ENCODE measurements around the gene UNG.

UNG gene

GRCh38 chr12:109087250-109087649 is 10.1 kb upstream of the UNG start:
- in situ Hi-C loops (cut with HindIII; ENCODE audit: low sequenced_read_pairs), result no loop called here
- TF ChIP-seq CTCF (IDR thresholded peaks at IDR 0.05; ENCODE audit: low read depth, low read length, missing control alignments), result no peak
- no peak overlapping the region for H3K4me3 ChIP-seq (ENCODE audit: low read depth, low read length)
- no peak for DNase-seq (ENCODE audit: low read depth)

- TF ChIP-seq CTCF (IDR thresholded peaks at IDR 0.05; ENCODE audit: low read depth, low read length, missing control alignments), result no peak
- H3K4me3 ChIP-seq (ENCODE audit: low read depth, low read length), result no peak overlapping the region
- no peak for DNase-seq (ENCODE audit: low read depth)
- in situ Hi-C loops (cut with HindIII; ENCODE audit: low sequenced_read_pairs), result no loop called here
These were observed 8.6 kb upstream of the UNG start for GRCh38 chr12:109088818-109089217.

GRCh38 chr12:109089683-109090082 is 7.7 kb upstream of the UNG start:
- in situ Hi-C loops (cut with HindIII; ENCODE audit: low sequenced_read_pairs), result no loop called here
- no peak overlapping the region for H3K4me3 ChIP-seq (ENCODE audit: low read depth, low read length)
- no peak for DNase-seq (ENCODE audit: low read depth)
- TF ChIP-seq CTCF (IDR thresholded peaks at IDR 0.05; ENCODE audit: low read depth, low read length, missing control alignments), result no peak

GRCh38 chr12:109092497-109093021 is 4.8 kb upstream of the UNG start:
- no peak for TF ChIP-seq CTCF (IDR thresholded peaks at IDR 0.05; ENCODE audit: low read depth, low read length, missing control alignments)
- in situ Hi-C loops (cut with HindIII; ENCODE audit: low sequenced_read_pairs), result no loop called here
- DNase-seq (ENCODE audit: low read depth), result no peak
- H3K4me3 ChIP-seq (ENCODE audit: low read depth, low read length), result peak overlapping the region; percentile 50

- peak; percentile 98 for TF ChIP-seq CTCF (IDR thresholded peaks at IDR 0.05; ENCODE audit: low read depth, low read length, missing control alignments)
- H3K4me3 ChIP-seq (ENCODE audit: low read depth, low read length), result peak within 1 kb of the TSS; percentile 50
- in situ Hi-C loops (cut with HindIII; ENCODE audit: low sequenced_read_pairs), result no loop called here
- DNase-seq (ENCODE audit: low read depth), result peak; percentile 62
These were observed 4.1 kb upstream of the UNG start, which contains the start of gene ALKBH2 for GRCh38 chr12:109093022-109093918. ALKBH2 (minus strand) TSS chr12:109093472; CDS start chr12:109092786, 686 bp downstream.

DNA sequence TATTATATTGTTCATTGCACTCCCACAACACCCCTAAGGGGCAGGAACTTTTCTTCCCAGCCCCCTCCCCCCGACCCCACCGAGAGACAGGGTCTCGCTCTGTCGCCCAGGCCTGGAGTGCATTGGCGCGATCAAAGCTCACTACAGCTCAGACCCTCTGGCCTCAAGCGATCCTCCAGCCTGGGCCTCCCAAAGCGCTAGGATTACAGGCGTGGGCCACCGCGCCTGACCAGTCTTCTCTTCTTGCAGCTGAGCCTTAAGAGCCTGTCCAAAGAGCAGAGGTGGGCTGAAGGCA is 310 bp upstream of the UNG start:
- H3K4me3 ChIP-seq (ENCODE audit: low read depth, low read length), result peak overlapping the region; percentile 75
- TF ChIP-seq CTCF (IDR thresholded peaks at IDR 0.05; ENCODE audit: low read depth, low read length, missing control alignments), result no peak
- in situ Hi-C loops (cut with HindIII; ENCODE audit: low sequenced_read_pairs), result no loop called here
- DNase-seq (ENCODE audit: low read depth), result no peak

Measured in astrocyte of the cerebellum (primary cell).